SK-MEL-5 (cell line): Measurements from ENCODE around the gene CENPM. TPM values are rescaled to one million over a fixed set of nuclear protein-coding genes. Genes with fewer than 3 reads are reported as not detected.

Source experiments
- DNase-seq: peaks from one replicate; pipeline ENCODE4 v3.0.0-alpha.2; 2016; ENCODE audit warnings: low read depth, low spot score
- in situ Hi-C: cut with HindIII; loops from 2 replicates; pipeline ENCODE4 v1.10.0; 2016; ENCODE audit warnings: low sequenced_read_pairs, high pct_unique_total_duplicates, low pct_unique_long_range_greater_than_20kb
- polyA plus RNA-seq, 2 experiments: library from polyadenylated mRNA; depleted of rRNA; stranded (reverse); fragments of >200 nt; gene quantifications; 2 replicates each; pipeline ENCODE4 v1.2.3, GENCODE V29; 2015
- total RNA-seq: library from RNA; depleted of rRNA; stranded (reverse); fragments of >200 nt; shearing (Covaris generic); gene quantifications from 2 replicates; pipeline ENCODE4 v1.2.3, GENCODE V29; 2014; rRNA removed

CENPM gene
- 38.7 and 47.3 TPM in 2 replicates for total RNA-seq
- polyA plus RNA-seq (2015; cell fraction: cytosol; rRNA removed) = 40.9 and 70.0 TPM in 2 replicates
- 30.1 and 39.7 TPM in 2 replicates for polyA plus RNA-seq (2015; cell fraction: nucleus; rRNA removed)

- in situ Hi-C loops = no loop called here
Observed at GRCh38 chr22:41946629-41947423, at the start of gene CENPM. TSS of gene CENPM (minus strand) at chr22:41947152. CDS start at chr22:41947076, 76 bp downstream.

GRCh38 chr22:41995211-41995610 lies 48.3 kb upstream of the CENPM start:
- in situ Hi-C loops = no loop called here

More at GRCh38 chr22:41946629-41947423, at the start of gene CENPM:
- peak; percentile 98 for DNase-seq

GRCh38 chr22:41992496-41992895 lies 45.5 kb upstream of the CENPM start:
- in situ Hi-C loops = no loop called here
- DNase-seq = no peak

More at GRCh38 chr22:41995211-41995610, 48.3 kb upstream of the CENPM start:
- DNase-seq = no peak

GRCh38 chr22:41991111-41991510 lies 44.2 kb upstream of the CENPM start:
- no peak for DNase-seq
- in situ Hi-C loops = no loop called here

GRCh38 chr22:41989246-41989645 lies 42.3 kb upstream of the CENPM start:
- DNase-seq = no peak
- in situ Hi-C loops = no loop called here

GRCh38 chr22:41987276-41987675 lies 40.3 kb upstream of the CENPM start:
- in situ Hi-C loops = no loop called here
- no peak for DNase-seq

- DNase-seq = peak; percentile 97
- in situ Hi-C loops = no loop called here
Observed at GRCh38 chr22:41983513-41984405, 36.8 kb upstream of the CENPM start.

- no peak for DNase-seq
- in situ Hi-C loops = no loop called here
Observed at GRCh38 chr22:41982865-41983264, 35.9 kb upstream of the CENPM start.

- DNase-seq = no peak
Observed at GRCh38 chr22:41979423-41980250, 32.7 kb upstream of the CENPM start.

GRCh38 chr22:41978732-41979131 lies 31.8 kb upstream of the CENPM start:
- no peak for DNase-seq
- in situ Hi-C loops = no loop called here

More at GRCh38 chr22:41979423-41980250, 32.7 kb upstream of the CENPM start:
- in situ Hi-C loops = no loop called here

GRCh38 chr22:41976961-41977566 lies 30.1 kb upstream of the CENPM start:
- no peak for DNase-seq
- in situ Hi-C loops = no loop called here

- in situ Hi-C loops = no loop called here
- peak; percentile 26 for DNase-seq
Observed at GRCh38 chr22:41976070-41976901, 29.3 kb upstream of the CENPM start.

GRCh38 chr22:41975299-41976069 lies 28.5 kb upstream of the CENPM start:
- DNase-seq = no peak
- in situ Hi-C loops = no loop called here

GRCh38 chr22:41974691-41975290 lies 27.8 kb upstream of the CENPM start:
- in situ Hi-C loops = no loop called here
- no peak for DNase-seq

- in situ Hi-C loops = no loop called here
- DNase-seq = no peak
Observed at GRCh38 chr22:41971431-41971830, 24.5 kb upstream of the CENPM start.
